EH (cell line): Measurements from ENCODE around the gene TMEM132D.

Experiments
- DNase-seq: peaks from one replicate; pipeline ENCODE4 v3.0.0-alpha.2; 2015; ENCODE audit warnings: low read depth

TMEM132D gene

GRCh38 chr12:129873111-129873832 is 30.6 kb downstream of the TMEM132D start:
- DNase-seq, result no peak

- no peak for DNase-seq
These were observed 31.5 kb downstream of the TMEM132D start for GRCh38 chr12:129871991-129872972.

- DNase-seq, result no peak
These were observed 33.0 kb downstream of the TMEM132D start for GRCh38 chr12:129870796-129871195.

GRCh38 chr12:129870136-129870535 is 33.7 kb downstream of the TMEM132D start:
- no peak for DNase-seq

- DNase-seq, result no peak
These were observed 35.2 kb downstream of the TMEM132D start for GRCh38 chr12:129868575-129868974.

GRCh38 chr12:129863938-129864337 is 39.9 kb downstream of the TMEM132D start:
- DNase-seq, result no peak

- no peak for DNase-seq
These were observed 41.2 kb downstream of the TMEM132D start for GRCh38 chr12:129862561-129863175.

GRCh38 chr12:129861951-129862350 is 41.9 kb downstream of the TMEM132D start:
- no peak for DNase-seq

- no peak for DNase-seq
These were observed 49.2 kb downstream of the TMEM132D start for GRCh38 chr12:129854591-129854990.

GRCh38 chr12:129851296-129851695 is 52.5 kb downstream of the TMEM132D start:
- DNase-seq, result no peak

- no peak for DNase-seq
These were observed 54.9 kb downstream of the TMEM132D start for GRCh38 chr12:129848876-129849275.

- DNase-seq, result no peak
These were observed 56.8 kb downstream of the TMEM132D start for GRCh38 chr12:129847063-129847462.

- DNase-seq, result no peak
These were observed 59.1 kb downstream of the TMEM132D start for GRCh38 chr12:129844662-129845220.

- no peak for DNase-seq
These were observed 62.6 kb downstream of the TMEM132D start for GRCh38 chr12:129841251-129841650.

GRCh38 chr12:129840145-129840884 is 63.5 kb downstream of the TMEM132D start:
- DNase-seq, result no peak

- no peak for DNase-seq
These were observed 64.1 kb downstream of the TMEM132D start for GRCh38 chr12:129839679-129840078.

- no peak for DNase-seq
These were observed 72.5 kb downstream of the TMEM132D start for GRCh38 chr12:129831294-129831693.

GRCh38 chr12:129830796-129831195 is 73.0 kb downstream of the TMEM132D start:
- no peak for DNase-seq

- DNase-seq, result no peak
These were observed 75.9 kb downstream of the TMEM132D start for GRCh38 chr12:129827866-129828384.

GRCh38 chr12:129827102-129827865 is 76.5 kb downstream of the TMEM132D start:
- no peak for DNase-seq

- no peak for DNase-seq
These were observed 77.6 kb downstream of the TMEM132D start for GRCh38 chr12:129826273-129826672.
